Measurements from ENCODE around the gene KIAA1210.
"Not testable (repeated sequence)": the region's sequence is repeated elsewhere in the genome, so short reads cannot be mapped to it uniquely, and the experiment has no call there.

KIAA1210 gene

GRCh38 chrX:119040432-119040831, 87.2 kb downstream of the KIAA1210 start:
- FAIRE-seq, result no peak
- no peak for DNase-seq (ENCODE audit: low spot score)

GRCh38 chrX:119036107-119037029, 91.2 kb downstream of the KIAA1210 start:
- FAIRE-seq (no peak), DNase-seq (ENCODE audit: low spot score) (no peak)

- DNase-seq (ENCODE audit: low spot score) (no peak), FAIRE-seq (no peak)
These were observed 96.6 kb downstream of the KIAA1210 start for GRCh38 chrX:119030990-119031389.

GRCh38 chrX:119029656-119030055, 98.0 kb downstream of the KIAA1210 start:
- not testable (repeated sequence) for FAIRE-seq

GRCh38 chrX:119028733-119029330, 98.8 kb downstream of the KIAA1210 start:
- DNase-seq (ENCODE audit: low spot score), result no peak
- FAIRE-seq, result no peak

More at GRCh38 chrX:119029656-119030055, 98.0 kb downstream of the KIAA1210 start:
- DNase-seq (ENCODE audit: low spot score), result not testable (repeated sequence)
